ENCODE measurements around the gene STARD4. TPM values are rescaled to one million over a fixed set of nuclear protein-coding genes. Genes with fewer than 3 reads are reported as not detected.

STARD4 gene
- total RNA-seq, 4 donors from 2014 or later, result 0.34 to 3.2 (median 2.9) TPM

DNA sequence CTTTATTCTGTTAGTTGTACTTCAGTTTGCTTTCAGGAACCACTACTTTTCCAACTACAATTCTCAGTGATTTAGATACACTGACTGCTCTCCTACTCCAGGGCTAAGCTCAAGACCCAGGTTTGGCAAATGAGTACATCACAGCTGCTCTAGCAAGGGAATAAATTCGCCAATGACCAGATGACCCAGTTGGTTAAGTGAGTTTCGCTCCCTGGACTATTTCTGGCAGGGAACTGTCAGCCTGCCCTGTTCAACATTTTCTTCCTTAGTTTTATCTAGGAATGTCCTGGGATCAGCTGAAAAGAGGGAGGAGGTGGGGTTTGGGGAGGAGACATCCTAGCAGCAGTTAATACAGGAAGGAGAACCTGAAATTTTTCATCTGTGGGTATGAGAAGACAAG is 6.4 kb upstream of the STARD4 start:
- TF ChIP-seq, protein P1, sequence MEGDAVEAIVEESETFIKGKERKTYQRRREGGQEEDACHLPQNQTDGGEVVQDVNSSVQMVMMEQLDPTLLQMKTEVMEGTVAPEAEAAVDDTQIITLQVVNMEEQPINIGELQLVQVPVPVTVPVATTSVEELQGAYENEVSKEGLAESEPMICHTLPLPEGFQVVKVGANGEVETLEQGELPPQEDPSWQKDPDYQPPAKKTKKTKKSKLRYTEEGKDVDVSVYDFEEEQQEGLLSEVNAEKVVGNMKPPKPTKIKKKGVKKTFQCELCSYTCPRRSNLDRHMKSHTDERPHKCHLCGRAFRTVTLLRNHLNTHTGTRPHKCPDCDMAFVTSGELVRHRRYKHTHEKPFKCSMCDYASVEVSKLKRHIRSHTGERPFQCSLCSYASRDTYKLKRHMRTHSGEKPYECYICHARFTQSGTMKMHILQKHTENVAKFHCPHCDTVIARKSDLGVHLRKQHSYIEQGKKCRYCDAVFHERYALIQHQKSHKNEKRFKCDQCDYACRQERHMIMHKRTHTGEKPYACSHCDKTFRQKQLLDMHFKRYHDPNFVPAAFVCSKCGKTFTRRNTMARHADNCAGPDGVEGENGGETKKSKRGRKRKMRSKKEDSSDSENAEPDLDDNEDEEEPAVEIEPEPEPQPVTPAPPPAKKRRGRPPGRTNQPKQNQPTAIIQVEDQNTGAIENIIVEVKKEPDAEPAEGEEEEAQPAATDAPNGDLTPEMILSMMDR (IDR thresholded peaks at IDR 0.05), result no peak
- TF ChIP-seq POLR2A (IDR thresholded peaks at IDR 0.05), result no peak
- 83 to 91% methylated on average over 2 of the region's 2 CpGs for WGBS, 2 donors
- intact Hi-C loops (cut with DNase I; ENCODE audit: low total_unique reads), result no loop called here
- no peak for DNase-seq (ENCODE audit: low spot score in 2 of 2)
- no peak overlapping the region for H3K4me3 ChIP-seq (ENCODE audit: low read depth, poor library complexity, severe bottlenecking)

DNA sequence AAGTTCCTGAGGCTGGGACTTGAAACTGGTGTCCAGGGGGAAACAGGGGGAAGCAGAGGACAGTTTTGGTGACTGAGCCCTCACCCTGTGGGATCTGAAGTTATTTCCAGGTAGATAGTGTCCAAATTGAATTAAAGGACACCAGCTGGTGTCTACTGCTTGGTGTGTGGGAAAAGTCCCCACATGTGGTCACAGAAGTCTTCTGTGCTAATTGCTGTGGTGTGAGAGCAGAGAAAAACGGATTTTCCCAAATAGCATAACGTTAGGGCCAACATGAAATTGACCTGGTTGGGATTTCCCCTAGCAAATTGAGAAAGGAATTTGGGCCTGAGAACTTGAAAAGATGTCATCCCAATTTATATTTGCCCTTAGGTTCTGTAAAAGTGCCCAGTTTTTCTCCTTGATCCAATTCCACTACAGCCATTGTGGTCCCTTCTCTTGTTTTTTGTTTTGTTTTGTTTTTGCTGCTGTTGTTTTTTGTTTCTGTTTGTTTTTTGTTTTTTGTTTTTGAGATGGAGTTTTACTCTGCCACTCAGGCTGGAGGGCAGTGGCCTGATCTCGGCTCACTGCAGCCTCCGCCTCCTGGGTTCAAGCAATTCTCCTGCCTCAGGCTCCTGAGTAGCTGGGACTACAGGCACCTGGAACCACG is 5.6 kb upstream of the STARD4 start:
- intact Hi-C loops (cut with DNase I; ENCODE audit: low total_unique reads), result no loop called here
- TF ChIP-seq POLR2A (IDR thresholded peaks at IDR 0.05), result no peak
- TF ChIP-seq, protein P1 (IDR thresholded peaks at IDR 0.05), result no peak
- WGBS, 2 donors, result 87 to 90% methylated on average over 5 of the region's 5 CpGs
- no peak overlapping the region for H3K4me3 ChIP-seq (ENCODE audit: low read depth, poor library complexity, severe bottlenecking)
- no peak for DNase-seq (ENCODE audit: low spot score in 2 of 2)

DNA sequence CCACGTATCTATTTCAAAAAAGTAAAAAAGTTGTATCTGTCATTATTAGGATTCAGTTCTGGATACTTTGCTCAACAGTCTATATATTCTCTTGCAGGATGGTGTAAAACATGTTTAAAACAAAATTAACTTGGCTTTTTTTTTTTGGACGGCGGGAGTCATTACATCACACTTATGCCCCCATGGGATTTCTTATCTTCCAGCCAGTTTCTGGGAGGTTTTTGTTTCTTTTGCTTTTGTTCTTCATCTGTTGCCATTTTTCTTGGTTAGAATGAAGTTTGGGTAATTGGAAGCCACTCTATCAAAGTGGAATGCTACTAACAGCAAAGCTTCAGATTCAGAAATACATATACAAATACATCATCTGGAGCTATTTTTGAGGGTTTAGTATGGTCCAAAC is 1.8 kb upstream of the STARD4 start:
- intact Hi-C loops (cut with DNase I; ENCODE audit: low total_unique reads), result no loop called here
- WGBS, 2 donors, result 85 to 96% methylated on average over 3 of the region's 3 CpGs
- TF ChIP-seq, protein P1 (IDR thresholded peaks at IDR 0.05), result no peak
- no peak for TF ChIP-seq POLR2A (IDR thresholded peaks at IDR 0.05)
- no peak overlapping the region for H3K4me3 ChIP-seq (ENCODE audit: low read depth, poor library complexity, severe bottlenecking)
- DNase-seq (ENCODE audit: low spot score in 2 of 2), result no peak

DNA sequence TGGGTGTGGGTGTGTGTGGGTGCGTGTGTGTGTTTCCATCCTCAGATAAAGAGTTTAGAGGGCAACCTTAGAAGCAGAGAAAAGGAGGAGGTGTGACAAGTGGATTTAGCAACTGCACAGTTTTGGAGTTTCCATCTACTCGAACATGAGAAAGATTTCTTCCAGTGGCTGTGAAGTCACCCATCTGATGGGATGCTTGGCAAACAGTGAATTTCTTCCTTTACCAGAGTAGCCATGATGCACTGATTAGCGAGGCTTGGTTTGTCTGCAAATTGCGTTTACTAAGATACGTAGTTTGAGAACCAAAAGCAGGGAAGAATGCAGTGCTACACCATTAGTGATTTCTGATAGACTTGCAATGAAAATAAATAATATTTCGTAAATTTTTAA is 791 bp upstream of the STARD4 start:
- WGBS, 2 donors, result 20 to 21% methylated on average over 6 of the region's 6 CpGs
- intact Hi-C loops (cut with DNase I; ENCODE audit: low total_unique reads), result no loop called here
- TF ChIP-seq, protein P1 (IDR thresholded peaks at IDR 0.05), result no peak
- TF ChIP-seq POLR2A (IDR thresholded peaks at IDR 0.05), result no peak
- H3K4me3 ChIP-seq (ENCODE audit: low read depth, poor library complexity, severe bottlenecking), result peak overlapping the region; percentile 37
- DNase-seq (ENCODE audit: low spot score in 2 of 2), result no peak

DNA sequence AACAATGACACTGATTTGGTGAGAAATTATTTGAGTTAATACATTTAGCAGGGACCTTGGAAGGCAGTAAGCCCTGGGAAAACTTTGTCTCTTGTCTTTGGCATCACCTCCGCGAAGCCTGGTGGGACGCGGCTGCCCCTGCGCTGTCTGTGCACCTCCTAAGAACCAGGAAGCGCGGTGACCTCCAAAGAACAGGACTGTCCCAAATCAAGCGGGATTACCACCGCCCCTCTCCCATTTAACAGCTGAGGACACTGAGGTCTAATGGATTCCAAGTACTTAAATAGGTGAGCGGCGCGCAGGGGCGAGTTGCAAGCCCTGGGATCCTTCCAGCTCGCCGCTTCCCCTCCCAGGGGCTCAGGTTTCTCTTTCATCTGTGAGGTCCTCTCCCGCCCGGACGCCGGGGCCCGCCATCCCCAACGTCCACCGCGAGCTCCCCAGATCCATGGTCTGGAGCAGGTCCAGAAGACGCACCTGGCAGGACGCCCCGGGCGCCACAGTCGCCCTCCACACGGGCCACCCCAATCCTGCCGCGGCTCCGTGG is 432 bp downstream of the STARD4 start:
- DNase-seq (ENCODE audit: low spot score in 2 of 2), result peak in 1 of 2 donors; percentile 20
- TF ChIP-seq POLR2A (IDR thresholded peaks at IDR 0.05), result no peak
- TF ChIP-seq, protein P1 (IDR thresholded peaks at IDR 0.05), result no peak
- WGBS, 2 donors, result 2 to 3% methylated on average over 27 to 32 of the region's 32 CpGs
- intact Hi-C loops (cut with DNase I; ENCODE audit: low total_unique reads), result no loop called here
- peak overlapping the region; percentile 37 for H3K4me3 ChIP-seq (ENCODE audit: low read depth, poor library complexity, severe bottlenecking)

Data from lower leg skin (tissue), 4 donors.